HG02623 (cell line): ENCODE results near the gene CYP24A1.

Source experiments
- ATAC-seq: cut with Tn5 transposase; IDR thresholded peaks from one replicate; pipeline ENCODE4 v1.9.1; 2021; ENCODE audit warnings: moderate library complexity; ENCODE audit not compliant: unreplicated experiment

Gene CYP24A1

DNA sequence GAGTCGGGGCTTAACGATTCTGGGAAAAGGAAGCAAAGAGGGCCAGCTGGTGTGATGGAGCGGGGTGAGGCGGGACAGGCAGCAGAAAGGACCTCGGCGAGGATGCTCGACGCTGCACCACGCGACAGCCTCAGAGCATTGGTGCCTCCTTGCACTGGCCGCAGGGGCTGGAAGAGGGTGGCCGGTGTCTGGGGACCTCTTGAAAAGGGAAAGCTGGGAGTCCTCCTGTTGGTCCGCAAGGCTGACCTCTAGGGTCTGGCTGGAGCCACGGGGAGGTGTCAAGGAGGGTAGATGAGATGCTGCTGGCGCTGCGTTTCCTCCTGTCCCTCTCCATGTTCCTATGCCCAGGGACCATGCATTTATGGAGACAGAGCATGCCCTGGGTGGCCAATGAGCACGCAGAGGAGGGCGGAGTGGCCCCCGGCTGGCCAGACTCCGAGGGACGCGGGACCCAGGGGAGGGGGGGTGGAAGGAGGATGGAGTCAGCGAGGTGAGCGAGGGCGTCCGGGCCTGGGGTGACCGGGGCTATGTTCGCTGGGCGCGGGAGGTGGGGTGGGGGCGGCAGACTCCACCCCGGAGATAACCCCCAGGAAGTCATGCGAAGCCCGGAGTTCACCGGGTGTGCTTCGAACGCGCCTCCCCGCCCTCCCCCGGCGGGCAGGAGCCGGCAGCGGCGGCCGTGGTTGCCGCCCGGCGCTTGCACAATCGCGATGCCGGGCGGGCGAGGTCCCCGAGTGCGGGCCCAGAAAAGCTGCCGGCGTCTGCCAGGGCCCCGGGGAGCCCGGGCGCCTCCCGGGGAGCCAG is at the start of gene CYP24A1:
Gene CYP24A1 (minus strand): TSS at position 334 of the 804 bp plus-strand sequence. CDS start 407 bp downstream, outside the sequence.
- ATAC-seq: no peak

DNA sequence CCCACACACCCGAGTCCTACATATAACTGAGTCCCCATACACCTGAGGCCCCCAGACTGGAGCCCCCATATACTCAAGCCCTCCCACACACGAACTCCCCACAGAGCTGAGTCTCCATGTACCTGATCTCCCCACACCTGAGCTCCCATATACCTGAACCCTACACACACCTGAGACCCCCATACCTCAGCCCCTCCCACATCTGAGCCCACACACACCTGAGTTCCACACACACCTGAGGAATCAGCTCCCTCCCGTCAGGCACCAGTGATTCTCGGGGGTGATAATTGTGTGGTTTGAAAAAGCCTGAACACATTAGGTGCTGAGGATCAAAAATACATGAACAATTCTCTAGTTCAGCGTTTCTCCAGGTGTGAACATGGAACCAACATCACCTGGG is 49.5 kb upstream of the CYP24A1 start:
- ATAC-seq: no peak

GRCh38 chr20:54221996-54222890 is 48.5 kb upstream of the CYP24A1 start:
- no peak for ATAC-seq

DNA sequence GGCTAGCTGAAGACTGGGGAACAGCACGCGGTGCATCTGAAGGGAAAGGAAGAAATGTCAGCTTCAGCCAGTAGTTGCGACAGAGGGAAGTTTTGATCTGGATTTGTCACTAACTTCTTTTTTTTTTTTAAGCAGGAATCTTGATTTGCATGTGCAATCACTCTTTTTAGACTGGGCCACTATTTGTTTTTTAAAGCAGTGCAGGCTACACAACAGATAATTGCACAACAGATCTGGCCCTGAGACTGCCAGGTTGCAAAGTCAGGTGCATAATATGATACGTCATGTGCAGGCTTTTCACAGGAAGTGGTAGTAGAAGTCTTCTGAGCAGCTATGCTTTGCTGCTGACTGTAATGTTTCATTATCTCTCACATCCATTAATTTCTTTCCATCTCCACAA is 47.6 kb upstream of the CYP24A1 start:
- ATAC-seq: no peak

GRCh38 chr20:54220722-54221121 is 46.9 kb upstream of the CYP24A1 start:
- ATAC-seq: no peak

GRCh38 chr20:54219751-54220426 is 46.1 kb upstream of the CYP24A1 start:
- no peak for ATAC-seq

- no peak for ATAC-seq
These were observed 44.7 kb upstream of the CYP24A1 start for GRCh38 chr20:54218470-54218869.

DNA sequence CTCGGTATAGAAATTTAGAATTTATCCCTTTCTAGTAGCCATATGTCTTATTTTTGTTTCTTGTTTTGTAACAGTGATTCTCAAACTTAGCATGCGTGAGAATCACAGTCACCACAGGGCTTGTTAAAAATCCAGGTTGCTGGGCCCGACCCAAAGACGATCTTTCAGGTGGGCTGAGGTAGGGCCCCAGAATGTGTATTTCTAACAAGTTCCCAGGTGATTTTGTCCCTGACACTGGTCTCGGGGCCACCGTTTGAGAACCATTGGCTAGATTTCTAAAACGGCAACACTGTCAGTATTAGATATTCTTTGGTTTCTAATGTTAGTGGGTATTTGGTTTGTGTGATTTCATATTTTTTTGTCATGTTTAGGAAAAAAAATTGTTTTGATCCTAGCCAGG is 44.0 kb upstream of the CYP24A1 start:
- ATAC-seq: no peak

- ATAC-seq: no peak
These were observed 41.5 kb upstream of the CYP24A1 start for GRCh38 chr20:54215157-54215789.

- ATAC-seq: no peak
These were observed 40.8 kb upstream of the CYP24A1 start for GRCh38 chr20:54214566-54214965.

DNA sequence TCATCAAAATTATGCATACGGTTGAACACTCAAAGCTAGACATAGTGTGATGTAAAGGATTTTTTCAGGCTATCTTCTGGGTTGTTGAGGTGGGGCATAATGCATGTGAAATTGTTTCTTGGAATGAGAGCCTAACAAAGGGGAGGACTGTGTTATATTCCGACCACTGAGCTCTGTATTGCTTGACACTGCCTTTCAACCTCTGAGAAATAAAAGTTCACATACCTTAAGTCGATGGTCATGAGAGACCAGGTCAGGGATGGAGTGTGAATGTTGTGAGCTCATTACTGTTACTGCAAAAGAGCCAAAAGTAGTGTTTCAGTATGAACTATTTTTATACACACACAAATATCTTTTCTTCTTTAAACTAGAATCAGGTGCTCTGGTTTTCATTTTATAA is 39.1 kb upstream of the CYP24A1 start:
- ATAC-seq: no peak

DNA sequence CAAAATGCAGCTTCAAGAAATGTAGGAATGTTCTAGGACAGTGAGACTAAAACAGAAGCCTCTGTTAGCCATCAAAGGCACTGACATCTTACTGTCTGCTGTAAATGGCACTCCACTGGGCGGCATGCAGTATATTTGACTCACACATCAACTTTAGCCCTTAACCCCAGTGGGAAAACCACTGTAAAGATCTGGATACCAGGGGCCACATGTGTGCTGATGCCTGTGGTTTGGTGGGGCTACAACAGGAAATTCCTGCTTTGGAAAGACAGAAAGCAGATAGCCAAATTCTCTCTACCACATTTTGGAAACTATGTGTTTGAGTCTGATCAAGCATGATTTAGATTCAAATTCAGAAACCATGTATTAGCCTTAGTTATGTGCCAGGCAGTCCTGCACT is 38.4 kb upstream of the CYP24A1 start:
- ATAC-seq: no peak

DNA sequence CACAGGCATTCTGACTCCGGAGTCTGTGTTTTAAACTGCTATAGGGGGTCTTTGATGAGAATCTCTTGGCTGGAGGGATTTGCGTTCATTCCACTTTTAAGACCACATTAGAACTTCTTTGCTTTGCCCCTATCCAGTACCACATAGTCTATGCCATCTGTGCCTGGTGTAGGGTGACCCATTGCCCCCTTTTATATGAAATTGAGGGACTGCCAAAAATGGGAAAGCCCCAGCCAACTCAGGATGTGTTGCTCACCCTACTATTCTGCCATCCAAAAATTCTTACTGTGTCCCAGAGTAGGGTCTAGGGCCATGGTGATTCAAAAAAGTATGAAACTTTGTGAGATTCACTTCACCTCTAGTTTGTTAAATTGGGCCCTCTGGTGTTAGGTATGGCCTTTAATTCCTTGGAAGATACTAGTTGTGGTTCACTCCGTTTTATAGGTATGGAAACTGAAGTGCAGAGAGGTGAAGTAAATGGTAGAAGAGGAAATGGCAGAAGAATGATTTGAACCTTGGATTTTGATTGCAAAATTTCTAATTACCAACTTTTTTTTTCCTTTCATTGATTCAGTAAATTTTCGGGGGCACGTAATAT is 35.5 kb upstream of the CYP24A1 start:
- no peak for ATAC-seq

GRCh38 chr20:54208548-54209176 is 34.9 kb upstream of the CYP24A1 start:
- ATAC-seq: peak; percentile 1

GRCh38 chr20:54207743-54208547 is 34.2 kb upstream of the CYP24A1 start, which contains the start of gene PFDN4:
TSS of gene PFDN4 (plus strand) at chr20:54208087. CDS start at chr20:54208101, 14 bp downstream.
- peak; percentile 96 for ATAC-seq

GRCh38 chr20:54207053-54207742 is 33.4 kb upstream of the CYP24A1 start:
- ATAC-seq: no peak

GRCh38 chr20:54205450-54205849 is 31.7 kb upstream of the CYP24A1 start:
- ATAC-seq: no peak

GRCh38 chr20:54204481-54204880 is 30.7 kb upstream of the CYP24A1 start:
- no peak for ATAC-seq
